HEK293 (cell line): ENCODE data around the gene CCND1.

ENCODE experiments used
- BCL11B ChIP-seq: fragments of 450-650 bp; formaldehyde crosslinking; IDR thresholded peaks from 2 replicates; pipeline ENCODE4 v1.5.1; 2016; ENCODE audit warnings: low read depth, missing biosample characterization, missing genetic modification characterization
- KLF9 ChIP-seq: fragments of 450-650 bp; formaldehyde crosslinking; IDR thresholded peaks from 2 replicates; pipeline ENCODE4 v1.5.1; 2016; ENCODE audit warnings: missing biosample characterization, missing genetic modification characterization, low read depth
- ZBTB21 ChIP-seq: fragments of 450-650 bp; formaldehyde crosslinking; IDR thresholded peaks from 2 replicates; pipeline ENCODE4 v1.5.1; 2017; ENCODE audit warnings: missing biosample characterization, missing genetic modification characterization
- ZBTB48 ChIP-seq: fragments of 450-650 bp; formaldehyde crosslinking; IDR thresholded peaks from 2 replicates; pipeline ENCODE4 v1.5.1; 2016; ENCODE audit warnings: missing biosample characterization, missing genetic modification characterization
- ZFP69B ChIP-seq: fragments of 450-650 bp; formaldehyde crosslinking; IDR thresholded peaks from 2 replicates; pipeline ENCODE4 v1.5.1; 2016; ENCODE audit warnings: missing biosample characterization, missing genetic modification characterization
- TF ChIP-seq, protein P1 (sequence below): fragments of 450-650 bp; formaldehyde crosslinking; IDR thresholded peaks from 2 replicates; pipeline ENCODE4 v1.5.1; 2016; ENCODE audit warnings: missing biosample characterization, missing genetic modification characterization
- TF ChIP-seq, protein P2 (sequence below): fragments of 450-650 bp; formaldehyde crosslinking; IDR thresholded peaks from 2 replicates; pipeline ENCODE4 v1.5.1; 2016; ENCODE audit warnings: missing biosample characterization, missing genetic modification characterization, borderline replicate concordance
- TF ChIP-seq, protein P3 (sequence below): fragments of 450-650 bp; formaldehyde crosslinking; IDR thresholded peaks from 2 replicates; pipeline ENCODE4 v1.5.1; 2017; ENCODE audit warnings: missing biosample characterization, missing genetic modification characterization
- TF ChIP-seq, protein P4 (sequence below): fragments of 450-650 bp; formaldehyde crosslinking; IDR thresholded peaks from 2 replicates; pipeline ENCODE4 v1.5.1; 2016; ENCODE audit warnings: missing biosample characterization, missing genetic modification characterization, low read depth

DNA sequence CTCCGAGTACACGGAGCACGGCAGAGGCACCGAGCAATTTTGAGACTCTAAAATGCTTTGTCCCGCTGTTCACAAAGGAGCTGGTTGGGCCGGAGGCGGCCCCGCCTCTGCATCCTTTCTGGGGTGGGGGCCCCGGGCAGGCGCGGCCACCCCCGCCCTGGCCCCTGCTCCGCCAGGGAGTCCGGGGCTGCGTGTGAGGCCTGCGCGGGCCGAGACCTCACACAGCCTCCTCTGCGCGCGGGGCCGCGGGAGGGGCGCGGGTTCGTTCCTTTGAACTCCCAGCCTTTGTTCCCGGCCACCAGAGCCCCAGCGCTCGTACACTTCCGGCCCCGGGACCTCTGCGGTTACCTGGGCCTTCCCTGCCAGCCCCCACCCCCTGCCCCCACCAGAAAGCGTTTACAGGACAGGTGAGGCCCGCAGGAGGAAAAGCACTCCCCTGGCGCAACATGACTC lies 61.3 kb downstream of the CCND1 start:
- no peak for TF ChIP-seq ZBTB21 (tag by site-specific recombination)
- TF ChIP-seq, protein P1, sequence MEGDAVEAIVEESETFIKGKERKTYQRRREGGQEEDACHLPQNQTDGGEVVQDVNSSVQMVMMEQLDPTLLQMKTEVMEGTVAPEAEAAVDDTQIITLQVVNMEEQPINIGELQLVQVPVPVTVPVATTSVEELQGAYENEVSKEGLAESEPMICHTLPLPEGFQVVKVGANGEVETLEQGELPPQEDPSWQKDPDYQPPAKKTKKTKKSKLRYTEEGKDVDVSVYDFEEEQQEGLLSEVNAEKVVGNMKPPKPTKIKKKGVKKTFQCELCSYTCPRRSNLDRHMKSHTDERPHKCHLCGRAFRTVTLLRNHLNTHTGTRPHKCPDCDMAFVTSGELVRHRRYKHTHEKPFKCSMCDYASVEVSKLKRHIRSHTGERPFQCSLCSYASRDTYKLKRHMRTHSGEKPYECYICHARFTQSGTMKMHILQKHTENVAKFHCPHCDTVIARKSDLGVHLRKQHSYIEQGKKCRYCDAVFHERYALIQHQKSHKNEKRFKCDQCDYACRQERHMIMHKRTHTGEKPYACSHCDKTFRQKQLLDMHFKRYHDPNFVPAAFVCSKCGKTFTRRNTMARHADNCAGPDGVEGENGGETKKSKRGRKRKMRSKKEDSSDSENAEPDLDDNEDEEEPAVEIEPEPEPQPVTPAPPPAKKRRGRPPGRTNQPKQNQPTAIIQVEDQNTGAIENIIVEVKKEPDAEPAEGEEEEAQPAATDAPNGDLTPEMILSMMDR (tag by site-specific recombination): no peak
- no peak for TF ChIP-seq KLF9 (tag by site-specific recombination)
- TF ChIP-seq ZBTB48 (tag by site-specific recombination): no peak
- no peak for TF ChIP-seq ZFP69B (tag by site-specific recombination)
- TF ChIP-seq, protein P2, sequence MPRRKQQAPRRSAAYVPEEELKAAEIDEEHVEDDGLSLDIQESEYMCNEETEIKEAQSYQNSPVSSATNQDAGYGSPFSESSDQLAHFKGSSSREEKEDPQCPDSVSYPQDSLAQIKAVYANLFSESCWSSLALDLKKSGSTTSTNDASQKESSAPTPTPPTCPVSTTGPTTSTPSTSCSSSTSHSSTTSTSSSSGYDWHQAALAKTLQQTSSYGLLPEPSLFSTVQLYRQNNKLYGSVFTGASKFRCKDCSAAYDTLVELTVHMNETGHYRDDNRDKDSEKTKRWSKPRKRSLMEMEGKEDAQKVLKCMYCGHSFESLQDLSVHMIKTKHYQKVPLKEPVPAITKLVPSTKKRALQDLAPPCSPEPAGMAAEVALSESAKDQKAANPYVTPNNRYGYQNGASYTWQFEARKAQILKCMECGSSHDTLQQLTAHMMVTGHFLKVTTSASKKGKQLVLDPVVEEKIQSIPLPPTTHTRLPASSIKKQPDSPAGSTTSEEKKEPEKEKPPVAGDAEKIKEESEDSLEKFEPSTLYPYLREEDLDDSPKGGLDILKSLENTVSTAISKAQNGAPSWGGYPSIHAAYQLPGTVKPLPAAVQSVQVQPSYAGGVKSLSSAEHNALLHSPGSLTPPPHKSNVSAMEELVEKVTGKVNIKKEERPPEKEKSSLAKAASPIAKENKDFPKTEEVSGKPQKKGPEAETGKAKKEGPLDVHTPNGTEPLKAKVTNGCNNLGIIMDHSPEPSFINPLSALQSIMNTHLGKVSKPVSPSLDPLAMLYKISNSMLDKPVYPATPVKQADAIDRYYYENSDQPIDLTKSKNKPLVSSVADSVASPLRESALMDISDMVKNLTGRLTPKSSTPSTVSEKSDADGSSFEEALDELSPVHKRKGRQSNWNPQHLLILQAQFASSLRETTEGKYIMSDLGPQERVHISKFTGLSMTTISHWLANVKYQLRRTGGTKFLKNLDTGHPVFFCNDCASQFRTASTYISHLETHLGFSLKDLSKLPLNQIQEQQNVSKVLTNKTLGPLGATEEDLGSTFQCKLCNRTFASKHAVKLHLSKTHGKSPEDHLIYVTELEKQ (tag by site-specific recombination): no peak
- TF ChIP-seq, protein P3, sequence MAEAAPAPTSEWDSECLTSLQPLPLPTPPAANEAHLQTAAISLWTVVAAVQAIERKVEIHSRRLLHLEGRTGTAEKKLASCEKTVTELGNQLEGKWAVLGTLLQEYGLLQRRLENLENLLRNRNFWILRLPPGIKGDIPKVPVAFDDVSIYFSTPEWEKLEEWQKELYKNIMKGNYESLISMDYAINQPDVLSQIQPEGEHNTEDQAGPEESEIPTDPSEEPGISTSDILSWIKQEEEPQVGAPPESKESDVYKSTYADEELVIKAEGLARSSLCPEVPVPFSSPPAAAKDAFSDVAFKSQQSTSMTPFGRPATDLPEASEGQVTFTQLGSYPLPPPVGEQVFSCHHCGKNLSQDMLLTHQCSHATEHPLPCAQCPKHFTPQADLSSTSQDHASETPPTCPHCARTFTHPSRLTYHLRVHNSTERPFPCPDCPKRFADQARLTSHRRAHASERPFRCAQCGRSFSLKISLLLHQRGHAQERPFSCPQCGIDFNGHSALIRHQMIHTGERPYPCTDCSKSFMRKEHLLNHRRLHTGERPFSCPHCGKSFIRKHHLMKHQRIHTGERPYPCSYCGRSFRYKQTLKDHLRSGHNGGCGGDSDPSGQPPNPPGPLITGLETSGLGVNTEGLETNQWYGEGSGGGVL: no peak
- no peak for TF ChIP-seq BCL11B (tag by site-specific recombination)
- TF ChIP-seq, protein P4, sequence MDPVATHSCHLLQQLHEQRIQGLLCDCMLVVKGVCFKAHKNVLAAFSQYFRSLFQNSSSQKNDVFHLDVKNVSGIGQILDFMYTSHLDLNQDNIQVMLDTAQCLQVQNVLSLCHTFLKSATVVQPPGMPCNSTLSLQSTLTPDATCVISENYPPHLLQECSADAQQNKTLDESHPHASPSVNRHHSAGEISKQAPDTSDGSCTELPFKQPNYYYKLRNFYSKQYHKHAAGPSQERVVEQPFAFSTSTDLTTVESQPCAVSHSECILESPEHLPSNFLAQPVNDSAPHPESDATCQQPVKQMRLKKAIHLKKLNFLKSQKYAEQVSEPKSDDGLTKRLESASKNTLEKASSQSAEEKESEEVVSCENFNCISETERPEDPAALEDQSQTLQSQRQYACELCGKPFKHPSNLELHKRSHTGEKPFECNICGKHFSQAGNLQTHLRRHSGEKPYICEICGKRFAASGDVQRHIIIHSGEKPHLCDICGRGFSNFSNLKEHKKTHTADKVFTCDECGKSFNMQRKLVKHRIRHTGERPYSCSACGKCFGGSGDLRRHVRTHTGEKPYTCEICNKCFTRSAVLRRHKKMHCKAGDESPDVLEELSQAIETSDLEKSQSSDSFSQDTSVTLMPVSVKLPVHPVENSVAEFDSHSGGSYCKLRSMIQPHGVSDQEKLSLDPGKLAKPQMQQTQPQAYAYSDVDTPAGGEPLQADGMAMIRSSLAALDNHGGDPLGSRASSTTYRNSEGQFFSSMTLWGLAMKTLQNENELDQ (tag by site-specific recombination): no peak
